ENCODE results near the gene CACNA1G.

- no peak for TF ChIP-seq CTCF (IDR thresholded peaks at IDR 0.05)
- no peak for TF ChIP-seq ATF2 (CRISPR knock-in tag; IDR thresholded peaks at IDR 0.05; ENCODE audit: borderline replicate concordance, low read depth)
- TF ChIP-seq JAZF1 (CRISPR knock-in tag; IDR thresholded peaks at IDR 0.05), result no peak
- no peak for TF ChIP-seq ATF3 (CRISPR knock-in tag; conservative IDR thresholded peaks at IDR 0.05)
- no peak for TF ChIP-seq SP1 (CRISPR knock-in tag; conservative IDR thresholded peaks at IDR 0.05)
- no peak for TF ChIP-seq TEAD1 (CRISPR knock-in tag; IDR thresholded peaks at IDR 0.05)
- TF ChIP-seq ZNF121 (CRISPR knock-in tag; IDR thresholded peaks at IDR 0.05), result no peak
- TF ChIP-seq ATF1 (CRISPR knock-in tag; IDR thresholded peaks at IDR 0.05), result no peak
- TF ChIP-seq PRDM15 (CRISPR knock-in tag; IDR thresholded peaks at IDR 0.05), result no peak
- TF ChIP-seq ZNF219 (CRISPR knock-in tag; IDR thresholded peaks at IDR 0.05; ENCODE audit: borderline replicate concordance), result no peak
- TF ChIP-seq MAX (CRISPR knock-in tag; IDR thresholded peaks at IDR 0.05), result no peak
These were observed 19.2 kb upstream of the CACNA1G start for GRCh38 chr17:50541402-50541715.
